ENCODE data around the gene SP6.

DNA sequence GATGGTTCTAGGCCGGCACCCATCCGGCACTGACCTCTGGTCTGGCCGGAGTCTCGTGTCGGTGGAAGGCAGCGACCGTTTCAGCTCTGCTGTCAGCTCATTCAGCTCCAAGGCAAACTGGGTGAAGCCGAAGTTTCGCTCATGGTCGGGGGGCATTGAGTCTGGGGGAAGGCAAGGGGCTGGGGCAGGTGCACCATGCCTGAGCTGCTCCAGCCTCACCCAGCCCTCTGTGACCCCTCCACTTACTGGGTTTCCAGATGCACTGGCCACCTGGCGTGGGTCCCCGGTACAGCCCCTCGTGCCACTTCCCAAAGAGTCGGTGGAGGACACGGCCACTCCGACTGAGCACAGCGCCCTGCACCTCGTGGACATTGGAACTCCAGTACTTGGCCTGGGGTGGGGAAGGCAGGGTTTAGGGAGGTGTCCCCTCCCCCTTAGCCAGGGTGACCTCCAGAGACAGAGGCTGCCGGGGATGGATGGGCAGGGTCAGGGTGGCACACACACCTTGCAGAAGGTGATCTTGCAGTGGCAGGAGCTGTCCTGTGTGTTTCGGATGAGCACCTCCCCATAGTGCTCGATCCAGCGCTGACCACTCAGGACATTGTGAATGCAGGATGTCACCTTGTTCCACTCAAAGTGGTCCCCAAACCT is 42.0 kb downstream of the SP6 start:
- TF ChIP-seq, protein P1, sequence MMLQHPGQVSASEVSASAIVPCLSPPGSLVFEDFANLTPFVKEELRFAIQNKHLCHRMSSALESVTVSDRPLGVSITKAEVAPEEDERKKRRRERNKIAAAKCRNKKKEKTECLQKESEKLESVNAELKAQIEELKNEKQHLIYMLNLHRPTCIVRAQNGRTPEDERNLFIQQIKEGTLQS (IDR thresholded peaks at IDR 0.05), result no peak
- no peak for TF ChIP-seq YY1 (IDR thresholded peaks at IDR 0.05)
- TF ChIP-seq EGR1 (IDR thresholded peaks at IDR 0.05; ENCODE audit: low read depth in 2 of 2), result no peak

All from liver (tissue), 2 donors.